GM18508 (cell line): ENCODE results near the gene STIM1.
"Not testable (repeated sequence)": the region's sequence is repeated elsewhere in the genome, so short reads cannot be mapped to it uniquely, and the experiment has no call there.

ENCODE experiments used
- ATAC-seq: cut with Tn5 transposase; IDR thresholded peaks from one replicate; pipeline ENCODE4 v1.9.1; 2021; ENCODE audit warnings: moderate number of reproducible peaks; ENCODE audit not compliant: insufficient read depth, unreplicated experiment

STIM1 gene

GRCh38 chr11:4048340-4048739 lies 192.9 kb downstream of the STIM1 start:
- ATAC-seq = no peak

- ATAC-seq = no peak
Observed at GRCh38 chr11:4049006-4049405, 193.5 kb downstream of the STIM1 start.

- no peak for ATAC-seq
Observed at GRCh38 chr11:4050138-4050537, 194.7 kb downstream of the STIM1 start.

GRCh38 chr11:4053200-4053599 lies 197.7 kb downstream of the STIM1 start:
- not testable (repeated sequence) for ATAC-seq

- no peak for ATAC-seq
Observed at GRCh38 chr11:4054643-4055042, 199.2 kb downstream of the STIM1 start.

GRCh38 chr11:4059424-4059823 lies 204.0 kb downstream of the STIM1 start:
- no peak for ATAC-seq

GRCh38 chr11:4060182-4060923 lies 204.9 kb downstream of the STIM1 start:
- ATAC-seq = no peak

GRCh38 chr11:4061700-4062099 lies 206.2 kb downstream of the STIM1 start:
- no peak for ATAC-seq

- no peak for ATAC-seq
Observed at GRCh38 chr11:4063348-4063747, 207.9 kb downstream of the STIM1 start.

- ATAC-seq = no peak
Observed at GRCh38 chr11:4064278-4064955, 209.0 kb downstream of the STIM1 start.

- ATAC-seq = no peak
Observed at GRCh38 chr11:4065086-4065485, 209.6 kb downstream of the STIM1 start.

- no peak for ATAC-seq
Observed at GRCh38 chr11:4065601-4066377, 210.3 kb downstream of the STIM1 start.

- ATAC-seq = no peak
Observed at GRCh38 chr11:4066910-4067309, 211.4 kb downstream of the STIM1 start.

GRCh38 chr11:4068962-4069361 lies 213.5 kb downstream of the STIM1 start:
- ATAC-seq = no peak

GRCh38 chr11:4071325-4071724 lies 215.9 kb downstream of the STIM1 start:
- ATAC-seq = no peak

- no peak for ATAC-seq
Observed at GRCh38 chr11:4071914-4072313, 216.4 kb downstream of the STIM1 start.

- no peak for ATAC-seq
Observed at GRCh38 chr11:4072668-4073285, 217.3 kb downstream of the STIM1 start.

GRCh38 chr11:4074266-4074665 lies 218.8 kb downstream of the STIM1 start:
- no peak for ATAC-seq

GRCh38 chr11:4076774-4077173 lies 221.3 kb downstream of the STIM1 start:
- ATAC-seq = no peak

GRCh38 chr11:4083198-4083597 lies 227.7 kb downstream of the STIM1 start:
- ATAC-seq = no peak
